ENCODE measurements around the gene ALDOB.

Gene ALDOB

DNA sequence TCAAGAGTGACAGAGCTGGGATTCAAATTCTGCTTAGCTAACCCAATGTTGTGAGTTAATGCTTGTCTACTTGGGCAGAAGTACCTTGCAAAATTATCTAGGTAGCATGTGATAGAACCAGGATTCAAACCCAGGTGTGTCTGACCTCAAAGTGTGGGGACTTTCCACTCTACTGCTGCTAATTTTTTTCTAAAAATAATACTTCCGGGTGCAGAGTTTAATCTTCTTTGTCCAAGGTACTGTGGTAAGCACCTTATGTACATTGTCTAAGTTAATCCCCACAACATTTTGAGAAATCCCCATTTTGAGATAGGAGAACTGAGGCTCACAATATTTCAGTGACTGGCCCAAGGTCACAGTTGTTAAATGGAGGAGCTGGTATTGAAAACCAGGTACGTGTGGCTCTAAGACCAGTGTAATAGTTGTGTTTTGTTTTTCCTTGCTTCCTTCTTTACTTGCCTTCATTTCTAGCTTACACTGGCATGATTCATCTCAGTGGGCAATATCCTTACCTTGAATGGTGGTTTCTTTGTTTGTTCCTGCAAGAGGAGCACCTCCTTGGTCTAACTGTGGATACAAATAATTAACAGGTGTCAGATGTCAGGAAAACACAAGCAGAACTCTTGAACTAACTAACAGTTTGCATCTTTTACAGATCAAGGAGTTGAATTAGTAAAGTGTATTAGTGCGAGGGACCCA is 7.5 kb downstream of the ALDOB start:
- no peak for DNase-seq

DNA sequence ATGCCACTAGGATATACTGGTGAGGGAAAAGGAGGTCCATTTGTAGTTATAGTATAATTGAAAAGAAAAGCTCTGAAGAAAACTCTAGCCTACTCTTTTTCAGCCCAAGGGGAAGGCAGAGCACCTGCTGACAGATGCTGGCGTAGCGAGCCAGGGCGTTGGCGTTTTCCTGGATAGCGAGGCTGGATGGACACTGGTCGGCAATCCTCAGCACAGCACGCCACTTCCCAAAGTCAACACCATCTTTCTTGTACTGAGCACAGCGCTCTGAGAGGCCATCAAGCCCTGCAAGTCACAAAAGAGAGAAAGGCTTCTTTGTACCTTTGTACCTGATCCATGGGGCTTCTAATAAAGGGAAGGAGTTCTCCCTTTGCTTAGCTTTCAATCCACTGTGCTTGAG is 8.2 kb downstream of the ALDOB start:
- DNase-seq, result no peak

DNA sequence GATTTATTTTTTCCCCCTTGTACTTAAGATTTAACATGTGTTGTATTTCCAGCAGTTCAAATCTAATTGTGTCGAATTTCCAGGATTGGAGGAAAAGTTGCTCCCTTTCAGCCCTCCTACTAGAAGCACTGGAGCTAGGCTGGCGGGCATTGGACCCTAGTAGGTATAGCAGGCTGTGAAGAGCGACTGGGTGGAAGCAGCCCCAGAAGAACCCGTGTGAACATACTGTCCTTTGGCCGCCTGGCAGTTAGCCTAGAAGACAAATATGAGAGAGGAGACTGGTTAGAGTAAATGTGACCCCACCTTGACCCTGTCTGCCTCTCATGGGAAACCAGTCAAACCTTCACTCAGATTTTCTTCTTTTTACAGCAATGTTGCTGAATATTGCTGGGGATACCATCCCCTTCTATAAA is 13.9 kb downstream of the ALDOB start:
- no peak for DNase-seq

DNA sequence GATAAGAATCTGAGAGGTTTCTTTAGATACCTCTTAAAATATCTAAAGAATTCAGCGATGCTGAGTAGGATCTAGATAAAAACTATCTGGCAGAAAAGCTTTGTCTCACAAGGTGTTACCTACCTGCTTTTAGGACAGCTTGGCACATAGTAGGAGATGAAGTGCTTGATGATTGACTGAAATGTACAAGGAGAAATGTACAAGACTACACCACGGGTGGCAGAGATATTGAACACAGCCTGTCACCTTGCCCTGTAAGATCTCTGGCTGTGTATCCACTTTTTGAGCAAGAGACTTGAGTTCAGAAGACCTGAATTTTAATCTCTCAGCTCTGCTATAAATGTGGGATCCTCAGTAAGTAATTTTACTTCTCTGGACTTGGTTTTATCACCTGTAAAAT is 15.7 kb downstream of the ALDOB start:
- no peak for DNase-seq

DNA sequence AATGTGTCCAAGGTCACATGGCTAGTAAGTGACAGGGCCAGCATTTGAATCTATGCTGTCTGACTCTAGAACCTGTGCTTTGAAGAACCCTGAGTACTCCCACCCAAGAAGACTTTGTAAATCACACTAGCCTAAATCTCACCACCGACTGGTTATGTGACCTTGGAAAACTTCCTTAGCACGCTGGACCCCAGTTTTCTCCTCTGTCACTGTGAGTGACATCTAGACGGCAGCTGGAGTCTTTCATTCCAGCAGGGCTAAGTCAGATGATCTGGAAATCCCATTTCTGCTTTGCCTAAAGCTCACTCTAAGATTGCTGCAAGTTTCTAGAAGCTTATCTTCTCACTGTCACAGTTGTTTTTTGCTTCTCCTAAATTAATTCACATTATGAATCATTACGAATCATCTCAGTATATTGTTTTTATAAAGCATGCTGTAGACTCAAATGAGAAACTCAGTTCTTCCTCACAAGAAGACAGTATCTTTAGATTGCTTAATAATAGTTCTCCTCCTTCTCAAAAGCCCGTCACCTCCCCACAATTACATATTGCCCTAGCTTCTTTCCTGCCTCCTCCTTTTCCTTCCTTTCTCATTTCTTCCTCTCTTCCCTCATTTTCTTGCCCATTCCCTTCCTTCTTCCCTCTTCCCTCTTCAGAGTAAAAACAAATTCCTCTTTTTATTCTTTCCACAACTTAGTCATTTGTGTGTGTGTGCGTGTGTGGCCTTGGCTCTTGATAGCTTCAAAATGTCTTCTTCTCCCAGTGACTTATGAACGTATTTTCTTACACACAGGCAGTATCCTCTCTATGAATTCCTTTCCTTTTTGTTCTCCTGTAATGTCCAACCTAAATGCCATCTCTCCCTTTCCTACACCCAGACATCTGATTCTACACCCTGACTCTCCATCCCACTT is 16.8 kb downstream of the ALDOB start:
- no peak for DNase-seq

DNA sequence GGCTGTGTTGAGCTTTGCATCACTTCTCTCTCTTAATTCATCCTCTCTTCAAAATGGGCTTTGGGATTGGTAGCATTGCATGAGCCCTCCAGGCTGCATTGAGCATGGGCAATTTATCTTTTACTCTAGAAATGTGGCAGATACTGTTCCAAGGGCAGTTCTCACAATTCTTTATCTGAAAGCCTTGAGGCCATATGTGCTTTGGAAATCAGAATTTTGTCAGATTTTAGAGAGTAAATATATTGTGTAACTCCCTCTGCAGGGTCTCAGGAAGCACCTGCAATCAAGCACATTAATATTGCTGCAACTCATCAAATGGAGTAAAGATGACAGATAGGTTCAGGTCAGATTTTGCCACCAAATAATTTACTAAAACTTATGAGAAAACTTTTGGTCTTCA is 17.6 kb downstream of the ALDOB start:
- DNase-seq, result no peak

DNA sequence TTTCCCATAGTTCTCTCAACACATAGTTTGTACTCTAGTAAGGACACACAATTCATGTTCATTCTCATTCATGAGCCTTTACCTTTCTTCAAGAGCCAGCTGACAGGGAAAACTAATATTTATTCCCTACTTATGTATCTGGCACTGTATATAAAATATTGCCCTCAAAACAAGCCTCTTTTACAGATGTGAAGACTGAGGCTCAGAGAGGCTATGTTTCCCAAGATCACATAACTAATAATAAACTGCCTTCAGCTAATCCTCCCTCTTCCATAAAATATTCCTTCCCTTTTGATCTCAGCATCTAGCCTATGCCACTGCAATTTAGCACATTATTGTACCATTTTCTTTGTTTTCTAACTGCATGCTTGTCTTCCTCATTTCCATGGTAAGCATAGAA is 18.2 kb downstream of the ALDOB start:
- DNase-seq, result no peak

DNA sequence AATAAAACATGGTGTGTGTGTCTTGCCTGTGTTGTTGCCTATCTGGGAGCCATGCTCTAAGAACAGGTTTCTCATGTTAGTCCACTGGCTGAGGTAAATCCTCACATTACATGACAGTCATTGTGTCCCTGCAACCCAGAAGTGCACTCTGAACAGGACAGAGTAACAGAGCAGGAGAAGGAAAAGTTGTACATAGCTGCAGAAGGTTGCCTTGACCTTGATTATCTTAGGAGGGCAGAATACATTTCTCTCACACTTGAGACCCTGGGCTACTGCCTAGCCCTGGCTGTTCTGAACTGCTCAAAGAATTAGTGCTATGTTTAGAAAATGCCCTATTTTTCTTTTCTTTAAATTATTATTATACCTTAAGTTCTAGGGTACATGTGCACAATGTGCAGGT is 20.0 kb downstream of the ALDOB start:
- DNase-seq, result no peak

DNA sequence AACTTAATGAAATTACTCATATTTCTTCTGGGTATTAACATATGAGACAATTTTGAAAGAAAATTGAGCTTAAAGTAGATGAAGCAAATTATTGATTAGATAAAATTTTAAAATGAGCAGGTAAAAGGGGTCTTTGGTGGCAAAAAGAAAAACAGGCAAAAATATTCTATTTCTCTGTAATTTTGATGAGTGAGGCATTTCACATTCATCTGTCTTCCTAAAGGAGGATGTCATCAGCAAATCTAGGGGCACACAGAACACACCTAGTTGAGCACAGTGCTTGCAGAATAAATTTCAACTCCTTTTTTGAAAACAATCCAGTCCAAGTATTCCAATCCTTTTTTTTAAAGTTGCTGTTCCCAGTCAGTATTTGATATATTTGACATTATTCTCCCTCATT is 20.7 kb downstream of the ALDOB start:
- no peak for DNase-seq

DNA sequence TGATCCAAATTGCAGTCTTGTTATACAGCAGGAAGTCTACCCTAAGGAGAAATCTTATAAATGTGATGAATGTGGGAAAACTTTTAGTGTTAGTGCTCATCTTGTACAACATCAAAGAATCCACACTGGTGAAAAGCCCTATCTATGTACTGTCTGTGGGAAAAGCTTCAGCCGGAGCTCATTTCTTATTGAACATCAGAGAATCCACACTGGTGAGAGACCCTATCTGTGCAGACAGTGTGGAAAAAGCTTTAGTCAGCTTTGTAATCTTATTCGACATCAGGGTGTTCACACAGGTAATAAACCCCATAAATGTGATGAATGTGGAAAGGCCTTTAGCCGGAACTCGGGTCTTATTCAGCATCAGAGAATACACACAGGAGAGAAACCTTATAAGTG is 26.5 kb downstream of the ALDOB start:
- no peak for DNase-seq

DNA sequence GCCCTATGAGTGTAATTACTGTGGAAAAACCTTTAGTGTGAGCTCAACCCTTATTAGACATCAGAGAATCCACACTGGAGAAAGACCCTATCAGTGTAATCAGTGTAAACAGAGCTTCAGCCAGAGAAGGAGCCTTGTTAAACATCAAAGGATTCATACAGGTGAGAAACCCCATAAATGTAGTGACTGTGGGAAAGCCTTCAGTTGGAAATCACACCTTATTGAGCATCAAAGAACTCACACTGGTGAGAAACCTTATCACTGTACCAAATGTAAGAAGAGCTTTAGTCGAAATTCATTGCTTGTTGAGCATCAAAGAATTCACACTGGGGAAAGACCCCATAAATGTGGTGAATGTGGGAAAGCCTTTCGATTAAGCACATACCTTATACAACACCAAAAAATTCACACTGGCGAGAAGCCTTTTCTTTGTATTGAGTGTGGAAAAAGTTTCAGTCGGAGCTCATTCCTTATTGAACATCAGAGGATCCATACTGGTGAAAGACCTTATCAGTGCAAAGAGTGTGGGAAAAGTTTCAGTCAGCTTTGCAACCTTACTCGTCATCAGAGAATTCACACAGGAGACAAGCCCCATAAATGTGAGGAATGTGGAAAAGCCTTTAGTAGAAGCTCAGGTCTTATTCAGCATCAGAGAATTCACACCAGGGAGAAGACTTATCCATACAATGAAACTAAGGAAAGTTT is 27.0 kb downstream of the ALDOB start:
- no peak for DNase-seq

DNA sequence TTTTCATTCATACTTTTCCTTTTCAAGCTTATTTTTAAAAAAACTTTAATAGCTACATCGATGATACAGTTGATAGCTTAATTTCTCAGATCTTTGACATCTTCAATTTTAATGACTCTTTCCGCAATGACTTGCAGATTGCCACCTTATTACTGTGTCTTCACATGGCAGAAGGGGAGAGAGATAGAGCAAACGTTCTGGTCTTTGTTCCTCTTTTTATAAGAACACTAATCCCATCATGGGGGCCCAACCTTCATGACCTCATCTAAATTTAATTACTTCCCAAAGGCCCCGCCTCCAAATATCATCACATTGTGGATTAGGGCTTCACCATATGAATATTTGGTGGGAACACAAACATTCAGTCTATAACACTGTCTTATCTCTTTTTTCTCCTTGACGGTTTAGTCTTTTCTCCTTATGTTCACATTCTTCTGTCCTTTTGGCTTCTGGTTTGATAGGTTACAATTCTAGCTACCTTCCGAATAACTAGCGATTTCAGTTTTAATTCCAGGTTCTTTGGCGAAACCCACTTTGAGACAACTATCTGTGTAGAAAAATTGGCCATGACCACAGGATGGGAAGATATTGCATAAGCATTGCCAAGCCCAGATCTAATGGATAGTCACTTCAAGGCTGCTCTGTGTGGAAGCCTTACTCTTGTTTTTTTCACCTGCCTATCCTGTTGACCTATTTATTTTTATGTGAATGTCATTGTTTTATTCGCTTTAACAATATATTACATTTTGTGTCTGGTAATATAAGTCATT is 31.9 kb downstream of the ALDOB start:
- DNase-seq, result no peak

DNA sequence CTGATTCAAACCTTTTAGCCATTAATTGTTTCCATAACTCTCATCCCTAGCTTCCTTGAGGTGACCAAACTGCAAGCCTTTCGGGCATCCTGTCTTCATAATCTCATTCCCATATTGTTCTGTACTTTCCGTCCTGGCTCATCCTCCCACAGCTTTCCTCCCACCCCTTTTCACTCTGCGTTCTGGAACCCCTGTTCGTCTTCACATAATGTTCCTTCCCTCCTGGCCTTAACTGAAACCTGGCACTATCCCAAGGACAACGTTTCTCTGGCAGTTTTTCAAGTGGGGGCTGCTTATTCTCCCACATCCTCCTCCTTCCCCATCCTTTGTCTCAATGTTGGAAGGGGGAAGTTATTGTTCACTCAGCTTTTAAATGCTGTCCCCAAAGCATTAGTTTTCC is 35.5 kb downstream of the ALDOB start:
- DNase-seq, result peak in 12 of 56 donors; percentile 2 to 48 (median 13)

DNA sequence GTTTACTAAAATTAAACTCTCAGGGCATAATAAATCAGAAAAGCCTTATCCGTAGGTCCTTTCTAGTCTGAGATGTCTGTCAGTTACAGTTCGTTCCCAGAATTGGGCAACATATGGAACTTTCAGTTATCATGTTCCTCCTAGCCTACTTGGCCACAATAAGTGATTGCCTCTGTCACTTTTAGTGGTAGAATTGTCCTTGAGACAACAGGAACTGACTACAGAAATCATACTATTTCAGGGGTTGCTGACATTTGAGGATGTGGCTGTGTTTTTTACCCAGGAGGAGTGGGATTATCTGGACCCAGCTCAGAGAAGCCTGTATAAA is 36.0 kb downstream of the ALDOB start:
- DNase-seq, result no peak

DNA sequence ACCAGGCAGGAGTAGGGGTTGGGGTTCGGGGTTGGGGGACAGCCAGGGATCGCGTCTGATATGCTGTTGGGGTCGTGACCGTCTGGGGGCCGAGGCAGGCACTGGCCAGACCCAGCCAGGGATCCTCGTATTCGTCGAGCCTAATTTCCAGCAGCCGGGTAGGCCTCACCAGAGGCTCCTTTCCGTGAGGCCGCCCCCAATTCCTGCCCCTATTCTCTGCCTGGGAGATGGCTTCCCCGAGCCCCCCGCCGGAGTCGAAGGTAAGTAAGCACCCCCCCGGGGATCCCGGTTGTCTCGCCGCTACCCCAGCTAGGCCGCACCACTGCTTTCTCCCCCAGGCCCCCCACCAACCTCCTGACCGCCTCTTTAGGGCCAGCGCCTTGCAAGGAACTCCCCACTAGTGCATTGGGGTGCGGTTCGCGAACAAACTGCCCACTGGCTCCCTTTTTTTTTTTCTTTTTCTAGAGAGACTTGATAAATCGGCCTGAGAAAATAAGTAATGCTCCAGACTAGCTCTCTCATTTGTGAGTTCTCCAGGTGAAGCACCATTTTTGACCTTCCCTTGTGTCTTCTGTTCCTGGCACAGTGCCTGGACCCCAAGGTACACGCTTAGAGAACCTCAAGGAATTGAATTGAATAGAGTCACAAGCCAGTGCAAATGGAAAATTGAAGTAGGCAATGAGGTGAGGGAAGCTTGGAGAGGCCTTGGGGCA is 36.5 kb downstream of the ALDOB start:
- peak in 10 of 56 donors; percentile 5 to 78 (median 54) for DNase-seq

DNA sequence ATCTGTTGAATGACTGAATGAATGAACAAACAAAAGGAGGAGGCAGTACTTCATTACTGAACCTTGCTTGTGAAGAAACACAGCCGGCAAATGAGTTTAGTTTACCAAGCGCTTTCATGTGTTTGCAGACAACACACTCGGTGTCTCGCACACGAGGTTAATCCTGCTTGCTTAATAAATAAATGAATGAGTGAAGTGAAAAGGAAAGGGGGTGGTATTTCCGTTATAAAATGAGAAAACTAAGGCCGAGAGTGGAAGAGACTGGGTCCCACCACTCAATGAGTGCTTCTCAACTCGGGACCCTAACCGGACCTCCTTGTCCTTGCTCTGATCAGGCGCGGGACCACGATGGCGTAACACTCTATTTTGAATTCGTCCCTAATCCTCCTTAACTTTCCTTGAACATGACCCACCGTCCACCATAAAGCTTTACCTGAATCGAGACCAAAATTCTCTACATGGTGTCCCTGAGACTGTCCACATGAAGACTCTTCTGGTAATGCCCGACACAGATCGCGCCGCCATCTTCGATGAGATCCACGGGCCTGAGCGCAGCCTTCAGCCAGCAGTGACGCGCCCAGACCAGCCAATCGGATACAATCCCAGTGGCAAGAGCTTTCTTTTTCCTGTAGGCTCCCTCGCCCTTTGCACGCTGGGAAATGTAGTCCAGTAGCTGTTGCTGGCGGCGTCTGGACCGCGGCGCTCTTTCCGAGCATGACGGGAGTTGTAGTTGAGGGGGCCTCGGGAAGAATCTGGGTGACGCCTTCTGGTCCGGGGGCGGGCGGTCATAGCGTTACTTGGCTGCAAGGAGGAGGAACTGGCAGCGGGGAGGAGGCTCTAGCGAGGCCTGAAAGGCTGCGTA is 37.3 kb downstream of the ALDOB start, which contains the start of the genes MRPL50 and ZNF189:
TSS of gene MRPL50 (minus strand) at position 551 of the 862 bp plus-strand sequence. CDS start at position 525, 26 bp downstream.
TSS of gene ZNF189 (plus strand) at position 784 of the 862 bp plus-strand sequence. CDS start 306 bp downstream, outside the sequence.
- peak; percentile 69 to 100 (median 99) for DNase-seq

DNA sequence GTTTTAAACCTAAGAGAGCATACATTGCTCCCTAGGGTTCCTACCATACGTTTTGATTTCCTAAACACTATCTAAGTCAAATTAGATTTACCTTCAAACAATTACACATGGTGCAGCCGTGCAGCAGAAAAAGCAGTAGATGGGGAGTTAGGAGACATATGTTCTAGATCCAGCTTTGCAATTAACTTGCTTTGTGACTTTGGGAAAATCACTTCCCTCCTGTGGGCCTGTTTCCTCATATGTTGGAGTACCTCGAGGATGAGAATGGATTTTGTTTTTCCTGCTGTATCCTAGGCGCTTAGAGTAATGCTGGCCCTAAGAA is 37.9 kb downstream of the ALDOB start:
- DNase-seq, result no peak

DNA sequence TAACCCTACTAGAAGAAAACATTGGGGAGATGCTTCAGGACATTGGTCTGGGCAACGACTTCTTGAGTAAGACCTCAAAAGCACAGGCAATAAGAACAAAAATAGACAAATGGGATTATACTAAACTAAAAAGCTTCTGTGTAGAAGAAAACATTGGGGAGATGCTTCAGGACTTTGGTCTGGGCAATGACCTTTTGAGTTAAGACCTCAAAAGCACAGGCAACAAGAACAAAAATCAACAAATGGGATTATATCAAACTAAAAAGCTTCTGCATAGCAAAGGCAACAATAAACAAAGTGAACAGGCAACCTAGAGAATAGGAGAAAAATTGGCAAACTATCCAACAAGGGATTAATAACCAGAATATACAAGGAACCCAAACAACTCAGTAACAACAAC is 40.9 kb downstream of the ALDOB start:
- no peak for DNase-seq

DNA sequence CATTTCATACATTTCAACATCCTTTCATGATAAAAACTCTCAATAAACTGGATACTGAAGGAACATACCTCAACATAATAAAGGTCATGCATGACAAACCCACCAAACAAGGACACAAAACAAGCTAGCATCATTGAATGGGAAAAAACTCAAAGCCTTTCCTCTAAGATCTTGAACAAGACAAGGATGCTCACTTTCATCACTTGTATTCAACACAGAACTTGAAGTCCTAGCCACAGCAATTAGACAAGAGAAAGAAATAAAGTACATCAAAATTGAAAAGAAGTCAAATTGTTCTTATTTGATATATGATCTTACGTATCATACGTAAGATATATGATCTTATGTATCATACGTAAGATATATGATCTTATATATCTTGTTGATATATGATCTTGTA is 42.4 kb downstream of the ALDOB start:
- no peak for DNase-seq

DNA sequence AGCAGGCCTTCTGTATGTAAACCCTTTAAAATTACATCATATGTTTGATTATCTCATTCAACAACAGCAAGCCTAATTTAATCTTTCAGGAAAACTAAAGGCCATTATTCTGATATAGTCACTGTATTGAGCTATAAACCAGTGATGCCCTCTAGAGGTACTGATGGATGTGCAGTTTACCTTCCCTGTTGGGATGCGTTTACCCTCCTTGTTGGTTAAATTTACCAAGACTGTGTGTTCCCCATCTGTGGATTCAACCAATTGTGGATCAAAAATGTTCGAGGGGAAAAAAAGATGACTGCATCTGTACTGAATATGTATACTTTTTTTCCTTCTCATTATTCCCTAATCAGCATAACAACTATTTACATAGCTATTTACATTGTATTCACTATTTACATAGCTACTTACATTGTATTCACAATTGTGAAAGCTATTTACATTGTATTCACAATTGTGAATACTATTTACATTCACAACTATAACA is 47.0 kb downstream of the ALDOB start:
- peak in 1 of 56 donors; percentile 6 for DNase-seq

Measured in amygdala (tissue), 56 donors.